Airway epithelial cell (primary cell): ENCODE measurements around the gene SLC8A2. TPM values are rescaled to one million over a fixed set of nuclear protein-coding genes. Genes with fewer than 3 reads are reported as not detected.

Experiments
- total RNA-seq: library from RNA; depleted of rRNA; stranded (reverse); fragments of >200 nt; gene quantifications from 2 replicates; pipeline ENCODE4 v1.2.3, GENCODE V29; 2015

The SLC8A2 gene
- 0.28 and 1.3 TPM in 2 replicates for total RNA-seq

GRCh38 chr19:47471733-47472457, at the start of gene SLC8A2:
Gene SLC8A2 (minus strand): TSS chr19:47471893. CDS start chr19:47466403, 5,490 bp downstream.

DNA sequence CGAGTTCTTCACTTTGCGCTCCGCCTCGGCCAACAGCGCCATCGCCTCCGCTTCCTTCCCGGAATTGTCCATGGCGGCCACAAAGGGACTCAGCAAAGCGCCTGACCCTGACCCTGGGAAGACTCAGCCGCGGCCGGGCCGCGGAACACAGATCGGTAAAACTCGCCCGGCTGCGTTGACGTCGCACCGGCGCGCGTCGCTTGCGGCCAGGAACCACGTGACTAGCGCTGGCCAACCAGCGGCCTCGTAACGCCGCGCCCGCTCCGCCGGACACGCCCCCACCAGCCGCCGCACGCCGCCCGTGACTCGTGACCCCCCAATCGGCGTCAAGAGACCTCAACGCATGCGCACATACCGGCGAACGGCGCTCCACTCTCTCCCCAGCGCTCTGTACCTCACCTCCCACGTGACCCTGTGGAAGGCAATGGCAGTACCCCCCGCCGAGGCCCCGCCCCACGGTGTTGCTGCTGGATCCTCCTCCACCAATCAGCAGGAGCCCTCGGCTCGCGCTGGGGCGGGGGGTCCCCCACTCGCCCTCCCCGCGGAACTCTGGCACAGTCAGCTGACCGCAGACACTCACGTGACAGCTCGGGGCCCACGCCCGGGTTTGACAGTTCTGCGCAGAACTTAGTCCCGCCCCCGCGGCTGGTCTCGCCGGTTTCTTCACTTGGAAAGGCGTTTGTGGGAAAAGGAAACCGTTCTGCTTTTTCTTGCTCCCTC, 43.3 kb upstream of the SLC8A2 start, which contains the start of gene NAPA:
TSS of gene NAPA (minus strand) at position 195 of the 720 bp plus-strand sequence. CDS start at position 72, 123 bp downstream.

GRCh38 chr19:47483800-47484690, 12.4 kb upstream of the SLC8A2 start, which contains the start of gene KPTN:
Gene KPTN (minus strand): TSS chr19:47484219. CDS start chr19:47484160, 59 bp downstream.

GRCh38 chr19:47419030-47419783, 52.5 kb downstream of the SLC8A2 start, which contains the start of gene MEIS3:
Gene MEIS3 (minus strand): TSS chr19:47419527. CDS start chr19:47419081, 446 bp downstream.

Other genes starting within 250 kb of the SLC8A2 start
- 3.5 and 5.9 TPM in 2 replicates for gene BBC3, start 240.7 kb downstream of the SLC8A2 start, total RNA-seq
- gene CCDC9, start 215.4 kb downstream of the SLC8A2 start, total RNA-seq: 12.9 and 13.5 TPM in 2 replicates
- 2.0 and 4.9 TPM in 2 replicates for gene INAFM1, start 197.0 kb downstream of the SLC8A2 start, total RNA-seq
- gene C5AR1, start 162.0 kb downstream of the SLC8A2 start, total RNA-seq: 0.35 and 0.65 TPM in 2 replicates
- not detected in 2 replicates for gene C5AR2, start 139.7 kb downstream of the SLC8A2 start, total RNA-seq
- gene DHX34, start 122.6 kb downstream of the SLC8A2 start, total RNA-seq: 12.2 and 19.5 TPM in 2 replicates
- gene MEIS3, start 52.4 kb downstream of the SLC8A2 start, total RNA-seq: 1.8 and 2.8 TPM in 2 replicates
- gene KPTN, start 12.3 kb upstream of the SLC8A2 start, total RNA-seq: 3.6 and 6.8 TPM in 2 replicates
- gene NAPA, start 43.2 kb upstream of the SLC8A2 start, total RNA-seq: 74.3 and 92.5 TPM in 2 replicates
- 0.07 TPM in 1 of 2 replicates, not detected in the other for gene ZNF541, start 101.3 kb upstream of the SLC8A2 start, total RNA-seq
- 3.9 and 4.6 TPM in 2 replicates for gene BICRA, start 137.2 kb upstream of the SLC8A2 start, total RNA-seq
- gene EHD2, start 241.5 kb upstream of the SLC8A2 start, total RNA-seq: 121 and 124 TPM in 2 replicates